Smooth muscle cell (in vitro differentiated cells): ENCODE measurements around the gene AP3B1. TPM values are rescaled to one million over a fixed set of nuclear protein-coding genes. Genes with fewer than 3 reads are reported as not detected.

ENCODE experiments used
- DNase-seq: peaks from one replicate; lab custom pipeline; 2025; ENCODE audit not compliant: unreplicated experiment; lab: John Stamatoyannopoulos, UW
- H2AFZ ChIP-seq: fragments of 200-600 bp; sonication (generic); 2 replicates; pipeline ENCODE4 v1.6.0; 2016; ENCODE audit warnings: antibody characterized with exemption, low read depth, mild to moderate bottlenecking
- H3F3A ChIP-seq: fragments of 200-600 bp; sonication (generic); 2 replicates; pipeline ENCODE4 v1.6.0; 2017; ENCODE audit warnings: antibody characterized with exemption, low read depth
- H3K27ac ChIP-seq: fragments of 200-600 bp; sonication (generic); 2 replicates; pipeline ENCODE4 v1.5.1; 2016; ENCODE audit warnings: low read depth, mild to moderate bottlenecking
- H3K27me3 ChIP-seq: fragments of 200-600 bp; sonication (generic); 2 replicates; pipeline ENCODE4 v1.6.1; 2016; ENCODE audit warnings: low read depth, mild to moderate bottlenecking
- H3K36me3 ChIP-seq: fragments of 200-600 bp; sonication (generic); 2 replicates; pipeline ENCODE4 v1.5.1; 2016; ENCODE audit warnings: low read depth
- H3K4me1 ChIP-seq: fragments of 200-600 bp; sonication (generic); 2 replicates; pipeline ENCODE4 v1.5.1; 2016; ENCODE audit warnings: low read depth
- H3K4me2 ChIP-seq: fragments of 200-600 bp; sonication (generic); 2 replicates; pipeline ENCODE4 v1.6.0; 2016; ENCODE audit warnings: mild to moderate bottlenecking
- H3K4me3 ChIP-seq: fragments of 200-600 bp; sonication (generic); 2 replicates; pipeline ENCODE4 v1.5.1; 2016; ENCODE audit warnings: mild to moderate bottlenecking
- H3K79me2 ChIP-seq: fragments of 200-600 bp; sonication (generic); 2 replicates; pipeline ENCODE4 v1.6.0; 2016; ENCODE audit warnings: low read depth, mild to moderate bottlenecking
- H3K9ac ChIP-seq: fragments of 200-600 bp; sonication (generic); 2 replicates; pipeline ENCODE4 v1.6.0; 2016; ENCODE audit warnings: low read depth
- H3K9me3 ChIP-seq: fragments of 200-600 bp; sonication (generic); replicated peaks from 2 replicates; pipeline ENCODE4 v1.5.1; 2016; ENCODE audit warnings: low read depth
- H4K20me1 ChIP-seq: fragments of 200-600 bp; sonication (generic); 2 replicates; pipeline ENCODE4 v1.6.0; 2016; ENCODE audit warnings: low read depth
- WGBS: methylation state at CpG from one replicate; pipeline ENCODE4 v1.1.7; 2016; ENCODE audit warnings: low lambda C conversion rate; 5-methylcytosine and 5-hydroxymethylcytosine counted together
- polyA plus RNA-seq: library from polyadenylated mRNA; unstranded; fragments of >200 nt; fragmentation: Nextera tagmentation; extraction: Ambion mirVana; gene quantifications from 2 replicates; pipeline ENCODE4 v1.2.1, GENCODE V29; 2016
- total RNA-seq: library from RNA; depleted of rRNA; stranded (reverse); fragments of >200 nt; gene quantifications from 2 replicates; pipeline ENCODE4 v1.2.3, GENCODE V29; 2014
- TF ChIP-seq, protein P1 (sequence below): fragments of 200-600 bp; sonication (generic); IDR thresholded peaks from 2 replicates; pipeline ENCODE4 v1.5.1; 2017; ENCODE audit warnings: borderline replicate concordance, mild to moderate bottlenecking, antibody characterized with exemption; ENCODE audit not compliant: insufficient read depth, poor library complexity, severe bottlenecking

AP3B1 gene
- total and polyA plus RNA-seq, 2 experiments from 2014 or later = 36.9 to 76.3 TPM

DNA sequence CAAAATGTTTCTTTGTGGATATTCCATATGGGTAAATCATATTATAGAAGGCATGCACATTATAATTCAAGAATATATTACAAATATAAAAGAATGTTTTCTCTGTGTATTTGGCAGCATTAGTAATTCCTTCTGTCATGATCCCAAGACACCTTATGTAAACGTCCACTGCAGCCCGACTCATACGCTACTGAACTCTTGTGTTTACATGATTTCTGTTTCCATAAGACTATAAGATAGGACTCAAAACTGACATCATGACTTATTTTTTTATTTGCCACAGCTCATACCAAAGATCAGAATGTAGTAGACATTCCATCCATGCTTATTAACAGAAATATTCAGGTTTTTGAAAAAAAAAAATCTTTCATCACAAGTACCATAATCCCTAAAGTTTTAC, 234.1 kb downstream of the AP3B1 start:
- Histone ChIP-seq H3K4me2 (no peak overlapping the region), H3K27me3 (no peaks in the 10 kb centered on the region), H2AFZ (no peak overlapping the region), H3K4me1 (no peaks in the 10 kb centered on the region), H3K4me3 (no peak overlapping the region), H4K20me1 (peaks cover 3% of the 10 kb centered on the region), H3K9ac (no peak overlapping the region), H3K36me3 (no peaks in the 10 kb centered on the region), H3K9me3 (no peaks in the 10 kb centered on the region), H3F3A (no peaks in the 10 kb centered on the region), H3K27ac (no peak overlapping the region), H3K79me2 (no peaks in the 10 kb centered on the region)
- 87% methylated on average over 3 of the region's 3 CpGs for WGBS
- no peak for DNase-seq
- TF ChIP-seq, protein P1, sequence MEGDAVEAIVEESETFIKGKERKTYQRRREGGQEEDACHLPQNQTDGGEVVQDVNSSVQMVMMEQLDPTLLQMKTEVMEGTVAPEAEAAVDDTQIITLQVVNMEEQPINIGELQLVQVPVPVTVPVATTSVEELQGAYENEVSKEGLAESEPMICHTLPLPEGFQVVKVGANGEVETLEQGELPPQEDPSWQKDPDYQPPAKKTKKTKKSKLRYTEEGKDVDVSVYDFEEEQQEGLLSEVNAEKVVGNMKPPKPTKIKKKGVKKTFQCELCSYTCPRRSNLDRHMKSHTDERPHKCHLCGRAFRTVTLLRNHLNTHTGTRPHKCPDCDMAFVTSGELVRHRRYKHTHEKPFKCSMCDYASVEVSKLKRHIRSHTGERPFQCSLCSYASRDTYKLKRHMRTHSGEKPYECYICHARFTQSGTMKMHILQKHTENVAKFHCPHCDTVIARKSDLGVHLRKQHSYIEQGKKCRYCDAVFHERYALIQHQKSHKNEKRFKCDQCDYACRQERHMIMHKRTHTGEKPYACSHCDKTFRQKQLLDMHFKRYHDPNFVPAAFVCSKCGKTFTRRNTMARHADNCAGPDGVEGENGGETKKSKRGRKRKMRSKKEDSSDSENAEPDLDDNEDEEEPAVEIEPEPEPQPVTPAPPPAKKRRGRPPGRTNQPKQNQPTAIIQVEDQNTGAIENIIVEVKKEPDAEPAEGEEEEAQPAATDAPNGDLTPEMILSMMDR = no peak

DNA sequence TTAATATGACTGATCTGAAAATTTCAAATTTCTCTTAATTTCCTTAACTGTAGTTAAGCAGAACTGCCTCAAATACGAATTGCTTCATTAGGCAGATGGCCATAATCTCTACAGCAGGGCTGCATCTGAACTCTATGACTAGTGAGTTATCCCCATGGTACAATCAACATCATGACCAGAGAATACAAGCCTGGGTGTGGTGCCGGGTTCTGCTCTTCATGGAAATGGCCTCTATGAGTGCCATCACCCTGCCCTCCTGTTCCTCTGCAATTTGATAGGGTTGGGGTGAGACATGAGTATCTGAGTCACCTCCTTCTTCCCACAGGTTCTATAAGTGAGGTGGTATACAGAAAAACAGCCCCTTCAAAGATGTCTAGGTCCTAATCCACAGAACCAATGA, 235.9 kb downstream of the AP3B1 start:
- Histone ChIP-seq H3F3A (no peaks in the 10 kb centered on the region), H2AFZ (no peak overlapping the region), H3K36me3 (no peaks in the 10 kb centered on the region), H3K4me1 (no peaks in the 10 kb centered on the region), H3K9me3 (no peaks in the 10 kb centered on the region), H4K20me1 (peaks cover 3% of the 10 kb centered on the region), H3K4me3 (no peak overlapping the region), H3K27ac (no peak overlapping the region), H3K27me3 (no peaks in the 10 kb centered on the region), H3K9ac (no peak overlapping the region), H3K4me2 (no peak overlapping the region), H3K79me2 (no peaks in the 10 kb centered on the region)
- 92% methylated on average over 2 of the region's 2 CpGs for WGBS
- TF ChIP-seq, protein P1 = no peak
- DNase-seq = no peak

DNA sequence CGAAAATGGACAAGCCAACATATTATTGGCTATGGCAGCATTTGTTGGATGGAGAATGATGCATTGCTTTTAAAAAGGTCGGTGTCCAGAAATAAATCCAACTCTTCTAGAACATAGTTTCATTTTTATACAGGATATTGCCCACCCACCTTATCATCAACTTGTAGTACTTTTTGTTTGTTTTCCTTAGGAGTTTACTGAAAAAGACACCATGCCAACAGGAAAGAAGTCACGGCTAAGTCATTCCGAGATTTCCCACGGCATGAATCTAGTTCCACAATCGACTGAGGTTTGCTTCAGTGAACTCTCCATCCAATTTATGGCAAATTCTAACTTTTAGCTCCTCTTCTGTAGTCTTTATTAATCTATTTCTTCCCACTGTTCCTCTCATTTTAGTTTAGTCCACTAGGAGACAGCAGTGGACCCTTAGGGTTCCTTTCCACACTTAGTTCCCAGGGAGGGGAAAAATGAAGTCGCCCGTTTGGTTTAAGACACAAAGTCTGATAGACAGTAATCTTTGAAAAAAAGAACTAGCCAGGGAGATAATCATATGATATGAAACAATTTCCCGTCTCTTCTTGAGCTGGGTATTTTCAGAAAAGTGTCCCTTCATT, 237.5 kb downstream of the AP3B1 start:
- WGBS = 76% methylated on average over 9 of the region's 9 CpGs
- Histone ChIP-seq H3K36me3 (no peaks in the 10 kb centered on the region), H3F3A (no peaks in the 10 kb centered on the region), H3K79me2 (no peaks in the 10 kb centered on the region), H3K4me1 (no peaks in the 10 kb centered on the region), H3K27me3 (no peaks in the 10 kb centered on the region), H2AFZ (no peak overlapping the region), H3K9ac (no peak overlapping the region), H3K4me2 (peak overlapping the region; percentile 1), H3K9me3 (no peaks in the 10 kb centered on the region), H3K4me3 (no peak overlapping the region), H4K20me1 (peaks cover 3% of the 10 kb centered on the region), H3K27ac (no peak overlapping the region)
- DNase-seq = no peak
- TF ChIP-seq, protein P1 = no peak

DNA sequence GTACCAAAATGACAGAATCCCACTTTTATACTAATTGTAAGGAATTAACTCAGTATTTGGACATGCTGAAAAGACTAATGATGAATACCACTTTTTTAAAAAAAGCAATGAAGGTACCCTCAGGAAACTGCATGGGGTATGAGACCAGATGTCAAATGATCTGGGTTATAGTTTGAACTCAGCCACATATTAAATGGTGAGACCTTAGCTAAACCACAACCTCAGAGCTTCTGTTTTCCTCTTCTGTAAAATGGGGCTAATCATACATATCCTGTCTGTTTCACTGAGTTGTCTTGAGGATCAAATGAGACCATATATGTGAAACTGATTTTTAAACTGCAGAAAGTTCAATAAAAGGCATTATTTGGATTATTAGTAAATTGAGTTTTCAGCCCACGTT, 238.4 kb downstream of the AP3B1 start:
- Histone ChIP-seq H3F3A (no peaks in the 10 kb centered on the region), H3K27ac (no peak overlapping the region), H3K36me3 (no peaks in the 10 kb centered on the region), H3K9me3 (no peaks in the 10 kb centered on the region), H3K9ac (no peak overlapping the region), H3K27me3 (no peaks in the 10 kb centered on the region), H3K4me1 (no peaks in the 10 kb centered on the region), H3K4me2 (no peak overlapping the region), H3K4me3 (no peak overlapping the region), H2AFZ (no peak overlapping the region), H4K20me1 (no peaks in the 10 kb centered on the region), H3K79me2 (no peaks in the 10 kb centered on the region)
- 72% methylated on average over 1 of the region's 1 CpG for WGBS
- DNase-seq = no peak
- TF ChIP-seq, protein P1 = no peak
